GM21447 (cell line): ENCODE results near the gene HNRNPR.
"Not testable (repeated sequence)": the region's sequence is repeated elsewhere in the genome, so short reads cannot be mapped to it uniquely, and the experiment has no call there.

Experiments used
- ATAC-seq: cut with Tn5 transposase; IDR thresholded peaks from one replicate; pipeline ENCODE4 v1.9.1; 2021; ENCODE audit not compliant: unreplicated experiment

HNRNPR gene

DNA sequence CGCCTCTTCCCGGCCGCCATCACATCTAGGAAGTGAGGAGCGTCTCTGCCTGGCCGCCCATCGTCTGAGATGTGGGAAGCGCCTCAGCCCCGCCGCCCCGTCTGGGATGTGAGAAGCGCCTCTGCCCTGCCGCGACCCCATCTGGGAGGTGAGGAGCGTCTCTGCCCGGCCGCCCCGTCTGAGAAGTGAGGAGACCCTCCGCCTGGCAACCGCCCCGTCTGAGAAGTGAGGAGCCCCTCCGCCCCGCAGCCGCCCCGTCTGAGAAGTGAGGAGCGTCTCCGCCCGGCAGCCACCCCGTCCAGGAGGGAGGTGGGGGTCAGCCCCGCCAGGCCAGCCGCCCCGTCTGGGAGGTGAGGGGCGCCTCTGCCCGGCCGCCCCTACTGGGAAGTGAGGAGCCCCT is 86.7 kb downstream of the HNRNPR start:
- ATAC-seq, result not testable (repeated sequence)
